Liver (tissue), 9 donors: Measurements from ENCODE around the gene CYP2J2. TPM values are rescaled to one million over a fixed set of nuclear protein-coding genes. Genes with fewer than 3 reads are reported as not detected.
A peak's percentile ranks its signal among the peaks of the same experiment; 100 is the strongest.
"Not testable (repeated sequence)": the region's sequence is repeated elsewhere in the genome, so short reads cannot be mapped to it uniquely, and the experiment has no call there.

Experiments used
- DNase-seq: peaks from one replicate; pipeline ENCODE4 v3.0.0-alpha.2; 2017; ENCODE audit warnings: low spot score
- H3K27ac ChIP-seq, 2 donors: one replicate each; pipeline ENCODE4 v1.7.0; 2013; ENCODE audit warnings: inconsistent platforms in 2 of 2, low read length in 2 of 2, control low read depth in 1 of 2, low read depth in 1 of 2, mild to moderate bottlenecking in 1 of 2
- H3K27me3 ChIP-seq, 4 donors: one replicate each; pipeline versions ENCODE4 v1.6.1 to v1.7.0; 2013; ENCODE audit warnings: low read length in 3 of 4, inconsistent platforms in 1 of 4, mild to moderate bottlenecking in 1 of 4, moderate library complexity in 1 of 4; ENCODE audit not compliant: control insufficient read depth in 4 of 4, insufficient read depth in 4 of 4
- H3K36me3 ChIP-seq, 4 donors: one replicate each; pipeline versions ENCODE4 v1.6.1 to v1.7.0; 2013; ENCODE audit warnings: low read length in 3 of 4, mild to moderate bottlenecking in 3 of 4, low read depth in 1 of 4, moderate library complexity in 1 of 4; ENCODE audit not compliant: control insufficient read depth in 4 of 4, insufficient read depth in 3 of 4
- H3K4me1 ChIP-seq, 4 donors: one replicate each; pipeline versions ENCODE4 v1.6.1 to v1.7.0; 2013; ENCODE audit warnings: low read length in 3 of 4, mild to moderate bottlenecking in 3 of 4, moderate library complexity in 1 of 4; ENCODE audit not compliant: control insufficient read depth in 4 of 4, insufficient read depth in 4 of 4
- H3K4me3 ChIP-seq, 3 donors: one replicate each; pipeline versions ENCODE4 v1.6.1 to v1.7.0; 2013; ENCODE audit warnings: low read length in 3 of 3, control low read depth in 1 of 3, low read depth in 1 of 3, mild to moderate bottlenecking in 1 of 3
- H3K9ac ChIP-seq, 2 donors: one replicate each; pipeline ENCODE4 v1.7.0; 2013; ENCODE audit warnings: low read length in 2 of 2, mild to moderate bottlenecking in 2 of 2, moderate library complexity in 2 of 2, control low read depth in 1 of 2, low read depth in 1 of 2
- H3K9me3 ChIP-seq, 4 donors: one replicate each; pipeline versions ENCODE4 v1.6.1 to v1.7.0; 2013; ENCODE audit warnings: low read length in 3 of 4; ENCODE audit not compliant: control insufficient read depth in 4 of 4
- HNF4A ChIP-seq, 2 donors: conservative IDR thresholded peaks; 2 replicates each; pipeline ENCODE4 v1.6.1; 2016; ENCODE audit warnings: antibody characterized with exemption in 2 of 2, mild to moderate bottlenecking in 2 of 2
- JUND ChIP-seq, 2 donors: IDR thresholded peaks; 2 replicates each; pipeline ENCODE4 v1.6.1; 2016; ENCODE audit warnings: antibody characterized with exemption in 2 of 2
- MAX ChIP-seq: IDR thresholded peaks from 2 replicates; pipeline ENCODE4 v1.6.1; 2016; ENCODE audit warnings: antibody characterized with exemption
- NR2F2 ChIP-seq: IDR thresholded peaks from 2 replicates; pipeline ENCODE4 v1.6.1; 2016; ENCODE audit warnings: antibody characterized with exemption
- RAD21 ChIP-seq, 2 donors: IDR thresholded peaks; 2 replicates each; pipeline ENCODE4 v1.6.1; 2016; ENCODE audit warnings: antibody characterized with exemption in 2 of 2, mild to moderate bottlenecking in 2 of 2
- REST ChIP-seq: IDR thresholded peaks from 2 replicates; pipeline ENCODE4 v1.6.1; 2016; ENCODE audit warnings: antibody characterized with exemption, mild to moderate bottlenecking
- RXRA ChIP-seq, 2 donors: IDR thresholded peaks; 2 replicates each; pipeline ENCODE4 v1.6.1; 2017 to 2018; ENCODE audit warnings: antibody characterized with exemption in 2 of 2, mild to moderate bottlenecking in 1 of 2
- SP1 ChIP-seq: IDR thresholded peaks from 2 replicates; pipeline ENCODE4 v1.6.1; 2018; ENCODE audit warnings: antibody characterized with exemption, mild to moderate bottlenecking
- TAF1 ChIP-seq: conservative IDR thresholded peaks from 2 replicates; pipeline ENCODE4 v1.6.1; 2016; ENCODE audit warnings: antibody characterized with exemption, mild to moderate bottlenecking
- WGBS: extraction: QIAGEN DNeasy Blood & Tissue Kit; methylation state at CpG from one replicate; pipeline ENCODE4 v1.1.7; 2013; 5-methylcytosine and 5-hydroxymethylcytosine counted together
- polyA plus RNA-seq, 2 donors: library from polyadenylated mRNA; stranded (reverse) in 1 of 2; unstranded in 1 of 2; fragments of 200-250 nt in 1 of 2; fragments of >200 nt in 1 of 2; fragmentation: Nextera tagmentation in 1 of 2; extraction: Ambion mirVana in 1 of 2; gene quantifications; one replicate each; pipeline versions ENCODE4 v1.2.1 to v1.2.3, GENCODE V29; 2013 to 2015
- total RNA-seq, 2 donors: library from RNA; depleted of rRNA; stranded (reverse); fragments of >200 nt; gene quantifications; one replicate each; pipeline ENCODE4 v1.2.3, GENCODE V29; 2014
- TF ChIP-seq, protein P1 (sequence below): IDR thresholded peaks from 2 replicates; pipeline ENCODE4 v1.6.1; 2016; ENCODE audit warnings: antibody characterized with exemption
- donor health status: healthy.
- donor health status: healthy.
- donor health status: healthy.
- donor health status: healthy.
- donor health status: healthy.

The CYP2J2 gene
- total and polyA plus RNA-seq, 4 donors = 29.4 to 77.9 (median 58.9) TPM

GRCh38 chr1:59971464-59971911 lies 44.9 kb upstream of the CYP2J2 start (continued):
- no peak for TF ChIP-seq REST
- TF ChIP-seq, protein P1, sequence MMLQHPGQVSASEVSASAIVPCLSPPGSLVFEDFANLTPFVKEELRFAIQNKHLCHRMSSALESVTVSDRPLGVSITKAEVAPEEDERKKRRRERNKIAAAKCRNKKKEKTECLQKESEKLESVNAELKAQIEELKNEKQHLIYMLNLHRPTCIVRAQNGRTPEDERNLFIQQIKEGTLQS = no peak

DNA sequence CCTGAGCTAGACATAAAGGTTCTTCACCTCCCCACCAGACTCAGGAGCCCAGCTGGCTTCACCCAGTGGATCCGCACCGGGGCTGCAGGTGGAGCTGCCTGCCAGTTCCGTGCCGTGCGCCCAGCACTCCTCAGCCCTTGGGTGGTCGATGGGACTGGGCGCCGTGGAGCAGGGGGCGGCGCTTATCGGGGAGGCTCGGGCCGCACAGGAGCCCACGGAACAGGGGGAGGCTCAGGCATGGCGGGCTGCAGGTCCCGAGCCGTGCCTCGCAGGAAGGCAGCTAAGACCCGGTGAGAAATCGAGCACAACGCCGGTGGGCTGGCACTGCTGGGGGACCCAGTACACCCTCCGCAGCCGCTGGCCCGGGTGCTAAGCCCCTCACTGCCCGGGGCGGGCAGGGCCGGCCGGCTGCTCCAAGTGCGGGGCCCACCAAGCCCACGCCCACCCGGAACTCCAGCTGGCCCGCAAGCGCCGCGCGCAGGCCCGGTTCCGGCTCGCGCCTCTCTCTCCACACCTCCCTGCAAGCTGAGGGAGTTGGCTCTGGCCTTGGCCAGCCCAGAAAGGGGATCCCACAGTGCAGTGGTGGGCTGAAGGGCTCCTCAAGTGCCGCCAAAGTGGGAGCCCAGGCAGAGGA lies 43.1 kb upstream of the CYP2J2 start:
- H3K27me3 ChIP-seq, H3K9me3 ChIP-seq, DNase-seq, H3K9ac ChIP-seq, H3K4me1 ChIP-seq, H3K36me3 ChIP-seq, H3K4me3 ChIP-seq, H3K27ac ChIP-seq: not testable (repeated sequence)
- WGBS = 96% methylated on average over 42 of the region's 42 CpGs

GRCh38 chr1:59968746-59969145 lies 42.2 kb upstream of the CYP2J2 start:
- not testable (repeated sequence) for H3K4me1 ChIP-seq, H3K27ac ChIP-seq, H3K9me3 ChIP-seq, H3K27me3 ChIP-seq, H3K36me3 ChIP-seq, H3K9ac ChIP-seq, H3K4me3 ChIP-seq, DNase-seq
- WGBS = 93% methylated on average over 17 of the region's 17 CpGs

GRCh38 chr1:59967780-59968179 lies 41.2 kb upstream of the CYP2J2 start:
- Histone ChIP-seq H3K9me3 (no peaks in the 10 kb centered on the region), H3K36me3 (no peaks in the 10 kb centered on the region), H3K4me3 (no peak overlapping the region), H3K27ac (no peak overlapping the region), H3K4me1 (peaks cover 0 to 6% (median 1%) of the 10 kb centered on the region in 4 donors), H3K9ac (no peak overlapping the region), H3K27me3 (no peaks in the 10 kb centered on the region)
- no peak for TF ChIP-seq RAD21 (IDR thresholded peaks at IDR 0.05)
- no peak for DNase-seq
- 90% methylated on average over 3 of the region's 3 CpGs for WGBS

DNA sequence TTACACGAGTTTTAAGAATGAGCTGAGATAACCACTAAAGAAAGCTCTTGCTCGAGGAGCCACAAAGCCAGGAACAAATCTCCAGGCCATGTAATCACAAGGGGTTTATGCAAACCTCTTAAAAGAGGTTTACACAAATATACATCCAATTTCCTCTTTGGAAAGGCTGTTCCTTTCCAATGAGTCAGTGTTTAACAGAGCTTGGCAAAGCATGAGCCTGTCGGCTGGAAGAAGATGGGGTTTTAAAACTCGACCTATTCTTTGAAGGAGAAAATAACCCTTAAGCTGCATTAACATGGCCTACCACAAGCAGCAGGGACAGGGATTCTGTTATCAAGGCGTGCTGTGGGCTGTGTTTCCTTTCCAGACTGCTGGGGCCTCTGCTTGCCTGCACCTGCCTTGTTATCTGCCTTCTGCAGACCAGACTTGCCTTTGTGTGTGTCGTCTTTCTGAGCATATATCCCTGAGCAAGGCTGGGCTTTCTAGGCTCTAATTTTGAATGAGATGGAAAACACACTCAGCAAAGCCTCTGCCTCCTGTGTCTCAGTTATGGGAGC lies 40.6 kb upstream of the CYP2J2 start:
- Histone ChIP-seq H3K9me3 (no peaks in the 10 kb centered on the region), H3K27me3 (no peaks in the 10 kb centered on the region), H3K27ac (no peak overlapping the region), H3K9ac (no peak overlapping the region), H3K4me3 (no peak overlapping the region), H3K4me1 (peaks cover 0 to 6% (median 1%) of the 10 kb centered on the region in 4 donors), H3K36me3 (no peaks in the 10 kb centered on the region)
- WGBS = 71% methylated on average over 6 of the region's 6 CpGs
- peak; percentile 53 for DNase-seq
- no peak for TF ChIP-seq JUND (IDR thresholded peaks at IDR 0.05)
- no peak for TF ChIP-seq TAF1
- TF ChIP-seq HNF4A (conservative IDR thresholded peaks at IDR 0.05) = no peak
- TF ChIP-seq RAD21 (IDR thresholded peaks at IDR 0.05) = no peak
- TF ChIP-seq RXRA (IDR thresholded peaks at IDR 0.05) = no peak
- no peak for TF ChIP-seq MAX
- TF ChIP-seq SP1 = no peak
- no peak for TF ChIP-seq NR2F2
